GM12891 (cell line): Measurements from ENCODE around the gene GPR55.

Experiments used
- PAX5 ChIP-seq: IDR thresholded peaks from 2 replicates; pipeline ENCODE4 v1.6.1; 2011; ENCODE audit warnings: low read length, moderate library complexity, mild to moderate bottlenecking; ENCODE audit not compliant: insufficient read depth, severe bottlenecking
- POLR2A ChIP-seq: IDR thresholded peaks from 2 replicates; pipeline ENCODE4 v1.6.1; 2011; ENCODE audit warnings: low read depth, low read length, control low read depth
- POLR2AphosphoS5 ChIP-seq: IDR thresholded peaks from 2 replicates; pipeline ENCODE4 v1.6.1; 2011; ENCODE audit warnings: low read depth, low read length, control low read depth
- SPI1 ChIP-seq: IDR thresholded peaks from 2 replicates; pipeline ENCODE4 v1.6.1; 2011; ENCODE audit warnings: low read depth, low read length, control low read depth
- TAF1 ChIP-seq: IDR thresholded peaks from 2 replicates; pipeline ENCODE4 v1.6.1; 2011; ENCODE audit warnings: low read depth, low read length, control low read depth

- TF ChIP-seq POLR2AphosphoS5 (no peak), POLR2A (no peak), PAX5 (no peak), TAF1 (no peak), SPI1 (no peak)
These were observed 26.3 kb downstream of the GPR55 start for GRCh38 chr2:230898713-230899091.
